ENCODE results near the gene PAOX.

DNA sequence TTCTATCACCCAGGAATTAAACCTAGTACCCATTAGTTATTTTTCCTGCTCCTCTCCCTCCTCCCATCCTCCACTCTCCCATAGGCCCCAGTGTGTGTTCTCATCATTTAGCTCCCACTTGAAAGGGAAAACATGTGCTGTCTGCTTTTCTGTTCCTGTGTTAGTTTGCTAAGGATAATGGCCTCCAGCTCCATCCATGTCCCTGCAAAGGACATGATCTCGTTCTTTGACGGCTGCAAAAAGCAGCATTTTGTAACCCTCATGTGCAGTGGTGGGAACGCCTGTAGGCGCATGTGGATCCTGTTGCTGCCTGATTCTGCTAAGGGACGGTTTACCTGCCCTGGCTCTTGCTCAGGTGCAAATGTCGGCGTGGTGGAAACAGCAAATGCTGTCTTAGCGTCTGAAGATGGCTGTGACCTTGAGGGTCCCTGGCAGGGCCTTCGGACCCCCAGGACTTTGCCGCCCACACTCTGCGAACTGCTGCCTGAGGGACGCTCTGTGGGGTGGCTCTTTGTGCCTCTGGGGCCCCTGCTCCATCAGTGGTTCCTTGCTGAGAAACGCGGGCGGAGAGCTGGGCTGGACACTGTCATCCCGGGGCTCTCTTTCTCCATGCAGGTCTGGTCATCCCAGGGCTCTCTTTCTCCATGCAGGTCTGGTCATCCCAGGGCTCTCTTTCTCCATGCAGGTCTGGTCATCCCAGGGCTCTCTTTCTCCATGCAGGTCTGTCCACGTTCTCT lies 9.3 kb downstream of the PAOX start:
- TF ChIP-seq, protein P1, sequence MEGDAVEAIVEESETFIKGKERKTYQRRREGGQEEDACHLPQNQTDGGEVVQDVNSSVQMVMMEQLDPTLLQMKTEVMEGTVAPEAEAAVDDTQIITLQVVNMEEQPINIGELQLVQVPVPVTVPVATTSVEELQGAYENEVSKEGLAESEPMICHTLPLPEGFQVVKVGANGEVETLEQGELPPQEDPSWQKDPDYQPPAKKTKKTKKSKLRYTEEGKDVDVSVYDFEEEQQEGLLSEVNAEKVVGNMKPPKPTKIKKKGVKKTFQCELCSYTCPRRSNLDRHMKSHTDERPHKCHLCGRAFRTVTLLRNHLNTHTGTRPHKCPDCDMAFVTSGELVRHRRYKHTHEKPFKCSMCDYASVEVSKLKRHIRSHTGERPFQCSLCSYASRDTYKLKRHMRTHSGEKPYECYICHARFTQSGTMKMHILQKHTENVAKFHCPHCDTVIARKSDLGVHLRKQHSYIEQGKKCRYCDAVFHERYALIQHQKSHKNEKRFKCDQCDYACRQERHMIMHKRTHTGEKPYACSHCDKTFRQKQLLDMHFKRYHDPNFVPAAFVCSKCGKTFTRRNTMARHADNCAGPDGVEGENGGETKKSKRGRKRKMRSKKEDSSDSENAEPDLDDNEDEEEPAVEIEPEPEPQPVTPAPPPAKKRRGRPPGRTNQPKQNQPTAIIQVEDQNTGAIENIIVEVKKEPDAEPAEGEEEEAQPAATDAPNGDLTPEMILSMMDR (conservative IDR thresholded peaks at IDR 0.05; ENCODE audit: low read length): no peak
- TF ChIP-seq EZH2phosphoT487 (IDR thresholded peaks at IDR 0.05; ENCODE audit: borderline replicate concordance): no peak

All from Loucy (cell line).